Thyroid gland (tissue), 4 donors: ENCODE results near the gene ATXN1.

ENCODE experiments used
- CTCF ChIP-seq, 6 experiments: fragments of 200-600 bp in 3 of 6; fragments of 450-650 bp in 3 of 6; sonication (generic) in 3 of 6; IDR thresholded peaks; one replicate each; pipeline ENCODE4 v1.5.1; 2016 to 2019; ENCODE audit warnings: antibody characterized with exemption in 6 of 6, mild to moderate bottlenecking in 2 of 6, inconsistent platforms in 1 of 6, moderate library complexity in 1 of 6
- POLR2A ChIP-seq, 2 donors: fragments of 450-650 bp; IDR thresholded peaks; one replicate each; pipeline ENCODE4 v1.6.1; 2017; ENCODE audit warnings: antibody characterized with exemption in 2 of 2, mild to moderate bottlenecking in 2 of 2, moderate library complexity in 1 of 2

DNA sequence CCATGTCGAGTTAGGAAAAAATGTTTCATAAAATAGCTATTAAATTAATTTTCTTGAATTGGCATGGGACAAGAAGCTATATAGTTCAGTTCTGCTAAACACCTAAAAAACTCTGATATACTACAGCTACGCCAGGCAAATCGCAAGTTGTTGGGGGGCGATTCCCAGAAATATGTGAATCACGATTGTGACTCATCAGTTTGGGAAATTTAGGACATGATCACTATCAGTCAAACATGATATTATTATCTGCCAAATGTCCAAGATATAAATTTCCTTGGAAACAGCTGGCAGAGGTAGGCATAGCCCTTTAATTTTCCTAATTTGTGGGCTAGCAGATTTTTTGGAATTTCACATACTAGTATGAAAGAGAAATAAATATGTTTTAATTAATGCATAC lies 123.6 kb downstream of the ATXN1 start:
- TF ChIP-seq CTCF (IDR thresholded peaks at IDR 0.05) (no peak), POLR2A (IDR thresholded peaks at IDR 0.05) (no peak)
